GM19395 (cell line): Measurements from ENCODE around the gene MEIOC.
A peak's percentile ranks its signal among the peaks of the same experiment; 100 is the strongest.
"Not testable (repeated sequence)": the region's sequence is repeated elsewhere in the genome, so short reads cannot be mapped to it uniquely, and the experiment has no call there.

ENCODE experiments used
- ATAC-seq: cut with Tn5 transposase; IDR thresholded peaks from one replicate; pipeline ENCODE4 v1.9.1; 2021; ENCODE audit warnings: mild to moderate bottlenecking, moderate library complexity; ENCODE audit not compliant: unreplicated experiment

Gene MEIOC

DNA sequence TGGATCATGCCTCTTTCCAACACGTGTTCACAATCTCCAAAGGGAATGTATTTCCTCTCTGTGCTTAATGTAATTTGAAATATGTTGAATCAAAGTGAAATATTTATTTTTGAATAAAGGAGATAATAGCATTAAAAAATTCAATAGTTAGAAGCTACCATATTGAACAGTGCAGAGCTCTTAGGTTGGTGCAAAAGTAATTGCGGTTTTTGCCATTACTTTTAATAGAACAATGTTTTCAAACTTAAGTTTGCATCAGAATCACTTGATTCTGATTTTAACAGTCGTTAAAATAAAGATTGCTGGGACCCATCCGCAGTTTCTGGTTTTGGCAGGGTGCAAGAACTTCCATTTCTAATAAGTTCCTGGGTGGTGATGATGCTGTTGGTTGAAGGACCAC is 10.0 kb upstream of the MEIOC start:
- no peak for ATAC-seq

DNA sequence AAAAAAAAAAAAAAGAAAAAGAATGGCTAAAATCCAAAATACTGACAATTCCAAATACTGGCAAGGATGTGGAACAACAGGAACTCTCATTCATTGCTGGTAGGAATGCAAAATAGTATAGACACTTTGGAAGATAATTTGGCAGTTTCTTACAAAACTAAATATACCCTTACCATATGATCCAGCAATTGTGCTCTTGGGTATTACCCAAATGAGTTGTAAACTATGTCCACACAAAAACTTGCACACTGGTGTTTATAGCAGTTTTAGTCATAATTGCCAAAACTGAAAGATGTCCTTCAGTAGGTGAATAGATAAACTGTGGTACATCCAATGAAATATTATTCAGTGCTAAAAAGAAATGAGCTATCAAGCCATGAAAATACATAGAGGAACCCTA is 8.5 kb upstream of the MEIOC start:
- ATAC-seq, result no peak

DNA sequence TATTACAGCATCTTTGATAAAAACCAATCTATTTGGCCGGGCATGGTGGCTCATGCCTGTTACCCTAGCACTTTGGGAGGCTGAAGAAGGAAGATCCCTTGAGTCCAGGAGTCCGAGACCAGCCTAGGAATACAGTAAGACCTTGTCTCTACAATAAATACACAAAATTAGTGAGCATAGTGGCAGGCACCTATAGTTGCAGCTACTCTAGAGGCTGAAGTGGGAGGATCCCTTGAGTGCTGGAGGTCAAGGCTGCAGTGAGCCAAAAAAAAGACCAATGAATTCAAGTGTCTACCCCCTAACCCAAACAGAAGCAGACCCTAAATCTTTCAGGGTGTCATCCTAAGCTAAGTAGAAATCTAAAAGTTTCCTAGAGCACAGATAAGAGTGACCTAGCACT is 7.3 kb upstream of the MEIOC start:
- ATAC-seq, result no peak

DNA sequence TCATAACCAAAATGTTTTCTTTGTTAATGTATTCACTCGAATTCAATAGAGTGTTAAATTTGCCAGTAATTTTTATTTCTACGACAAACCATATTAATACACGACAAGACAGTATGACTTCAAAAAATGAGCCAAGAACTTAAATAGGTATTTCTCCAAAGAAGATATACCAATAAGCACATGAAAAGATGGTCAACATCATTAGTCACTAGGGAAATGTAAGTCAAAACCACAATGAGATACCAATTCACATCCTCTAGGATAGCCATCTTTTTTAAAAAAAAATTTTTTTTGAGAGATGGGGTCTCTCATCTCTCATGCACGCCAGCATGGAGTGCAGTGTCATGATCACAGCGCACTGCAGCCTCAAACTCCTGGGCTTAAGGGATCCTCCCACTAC is 5.0 kb upstream of the MEIOC start:
- ATAC-seq, result no peak

DNA sequence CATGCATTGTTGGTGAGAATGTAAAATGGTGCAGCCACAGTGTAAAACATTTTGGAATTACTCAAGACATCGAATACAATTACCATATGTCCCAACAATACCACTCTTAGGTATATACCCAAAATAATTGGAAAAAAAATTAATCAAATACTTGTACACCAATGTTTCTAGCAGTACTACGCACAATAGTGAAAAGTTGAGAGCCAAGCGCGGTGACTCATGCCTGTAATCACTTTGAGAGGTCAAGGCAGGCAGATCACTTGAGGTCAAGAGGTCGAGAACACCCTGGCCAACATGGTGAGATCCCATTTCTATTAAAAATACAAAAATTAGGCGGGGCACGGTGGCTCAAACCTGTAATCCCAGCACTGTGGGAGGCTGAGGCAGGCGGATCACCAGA is 3.5 kb upstream of the MEIOC start:
- no peak for ATAC-seq

DNA sequence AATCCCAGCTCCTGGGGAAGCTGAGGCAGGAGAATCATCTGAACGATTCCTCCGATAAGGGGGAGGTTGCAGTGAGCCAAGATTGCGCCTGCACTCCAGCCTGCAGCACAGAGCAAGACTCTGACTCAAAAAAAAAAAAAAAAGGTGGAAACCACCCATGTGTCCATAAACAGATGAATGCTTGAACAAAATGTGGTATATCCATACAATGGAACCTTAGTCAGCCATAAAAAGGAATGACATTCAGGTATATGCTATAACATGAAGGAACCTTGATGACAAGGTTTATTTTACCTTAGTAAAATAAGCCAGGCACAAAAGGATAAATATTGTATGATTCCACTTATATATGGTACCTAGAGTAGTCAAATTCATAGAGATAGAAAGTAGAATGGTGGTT is 2.9 kb upstream of the MEIOC start:
- no peak for ATAC-seq

DNA sequence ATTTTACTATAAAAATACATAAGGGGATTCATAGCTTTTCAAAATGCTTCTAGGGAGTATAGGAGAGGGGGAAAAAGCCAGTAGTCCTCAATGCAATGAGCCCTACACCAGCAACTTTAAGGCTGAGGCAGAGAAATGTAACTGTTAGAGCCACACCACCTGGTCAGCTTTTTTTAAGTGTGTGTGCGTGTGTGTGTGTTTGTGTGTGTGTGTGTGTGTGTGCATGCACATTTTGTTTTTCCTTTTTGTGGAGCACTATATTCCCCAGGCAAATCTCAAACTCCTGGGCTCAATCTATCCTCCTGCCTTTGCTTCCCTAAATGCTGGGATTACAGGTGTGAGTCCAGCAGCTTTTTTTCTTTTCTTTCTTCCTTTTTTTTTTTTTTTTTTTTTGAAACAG is 2.3 kb upstream of the MEIOC start:
- no peak for ATAC-seq

DNA sequence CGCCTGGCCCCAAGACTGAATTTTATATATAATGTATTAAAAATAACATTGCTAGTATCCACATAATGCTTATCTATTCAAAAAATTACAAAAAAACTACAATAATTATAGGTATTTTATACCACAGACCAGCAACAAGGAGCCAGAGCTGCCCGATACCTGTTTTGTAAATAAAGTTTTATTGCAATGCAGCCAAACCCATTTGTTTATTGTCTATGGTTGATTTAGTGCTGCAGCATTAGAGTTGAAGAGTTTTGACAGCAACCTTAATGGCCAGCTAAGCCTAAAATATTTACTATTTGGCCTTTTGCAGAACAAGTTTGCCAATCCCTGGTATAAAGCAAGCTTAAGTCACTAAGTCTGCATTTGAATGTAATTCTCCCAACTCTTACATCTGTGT is 5.6 kb downstream of the MEIOC start:
- ATAC-seq, result no peak

DNA sequence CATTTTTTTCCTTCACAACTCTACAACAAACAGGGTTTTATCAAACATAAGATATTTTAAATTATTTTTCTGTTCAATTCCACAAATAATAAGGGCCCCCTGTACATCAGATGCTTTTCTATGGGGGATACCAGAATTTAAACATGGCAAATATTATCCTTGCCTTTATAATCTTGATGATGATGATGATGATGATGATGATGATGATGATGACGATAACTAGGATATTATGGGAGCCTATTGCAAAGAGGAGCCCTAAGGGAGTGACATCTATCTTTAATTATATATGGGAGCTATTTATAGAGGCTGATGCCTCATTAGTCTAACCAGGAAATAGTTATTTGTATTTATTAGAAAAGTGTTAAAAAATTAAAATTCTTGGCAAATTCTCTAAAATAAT is 6.8 kb downstream of the MEIOC start:
- ATAC-seq, result no peak

DNA sequence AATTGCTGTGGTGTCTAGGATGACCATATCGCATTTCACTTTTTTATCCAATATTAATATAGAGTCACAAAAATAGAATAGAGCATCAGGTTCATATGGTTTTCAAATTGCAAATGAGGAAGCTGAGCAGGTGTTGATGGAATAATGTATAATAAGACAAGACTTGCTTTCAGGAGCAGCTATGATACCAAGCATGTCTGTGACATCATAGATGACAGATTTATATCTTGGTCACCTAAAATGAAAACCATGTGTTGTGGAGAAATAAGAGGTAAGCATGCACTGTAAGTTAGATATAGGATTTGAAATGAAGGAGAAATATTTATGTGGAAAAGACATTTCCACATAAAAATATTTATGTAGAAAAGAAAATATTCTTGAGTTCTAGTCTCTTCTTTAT is 8.6 kb downstream of the MEIOC start:
- no peak for ATAC-seq

DNA sequence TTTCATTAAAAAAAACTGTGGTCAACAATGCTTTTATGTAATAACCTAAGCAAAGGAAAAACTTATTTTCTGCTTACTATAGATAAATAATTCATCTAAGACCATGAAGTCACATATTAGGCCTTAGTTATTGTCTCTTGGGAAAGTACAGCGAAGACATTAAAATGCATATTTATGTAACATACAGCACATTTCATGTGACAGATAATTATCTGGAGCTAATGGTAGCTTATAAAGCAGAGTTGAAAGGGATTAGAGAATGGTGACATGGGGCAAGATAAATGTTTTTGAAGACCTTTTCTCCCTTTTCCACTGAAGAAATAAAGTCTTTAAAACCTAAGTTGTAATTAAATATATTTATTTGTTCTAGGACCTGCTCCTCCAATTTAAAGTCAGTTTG is 9.7 kb downstream of the MEIOC start:
- ATAC-seq, result no peak

DNA sequence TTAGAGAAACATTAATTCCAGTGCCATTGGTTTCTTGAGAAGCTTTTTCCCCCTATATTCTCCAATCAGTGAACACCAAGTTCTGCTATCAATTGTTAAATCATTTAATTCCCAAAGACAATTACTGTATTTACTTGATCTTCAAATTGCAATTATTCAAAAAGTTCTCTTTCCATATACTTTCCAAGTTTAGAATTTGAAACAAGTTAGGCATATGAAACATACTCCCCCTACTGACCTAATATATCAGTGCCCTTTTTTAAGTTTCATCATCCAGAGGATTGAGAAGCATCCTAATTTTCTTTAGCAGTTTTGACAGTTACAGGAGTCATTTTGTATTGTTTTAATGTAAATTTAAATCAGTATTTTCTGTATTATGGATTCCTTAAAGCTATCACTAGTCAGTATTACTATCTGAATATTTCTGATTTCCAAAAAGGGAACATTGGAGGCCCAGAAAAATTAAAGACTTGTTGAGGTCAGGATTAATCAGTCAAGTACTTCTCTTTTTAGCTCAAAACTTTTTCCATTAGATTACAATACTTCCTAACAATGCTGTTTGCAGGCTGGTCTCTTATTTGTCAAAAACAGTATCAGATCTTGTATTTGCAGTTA is 16.3 kb downstream of the MEIOC start:
- no peak for ATAC-seq

DNA sequence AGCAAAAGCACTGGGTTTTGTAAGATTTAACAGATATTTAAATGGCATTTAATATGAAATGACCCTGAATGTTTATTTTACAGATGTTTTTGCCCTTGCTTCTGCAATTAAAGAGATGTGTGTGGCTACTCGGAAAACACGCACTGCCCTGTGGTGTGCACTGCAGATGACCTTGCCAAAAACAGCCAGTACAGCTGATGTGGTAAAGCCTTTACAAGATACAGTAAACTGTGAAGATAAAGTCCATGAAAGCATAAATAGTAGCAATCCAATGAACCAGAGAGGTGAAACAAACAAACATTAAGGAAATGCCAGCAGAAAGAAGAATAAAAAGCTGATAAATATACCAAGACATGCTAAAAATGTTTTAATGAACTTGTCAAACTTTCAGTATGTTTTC is 17.6 kb downstream of the MEIOC start:
- ATAC-seq, result no peak

DNA sequence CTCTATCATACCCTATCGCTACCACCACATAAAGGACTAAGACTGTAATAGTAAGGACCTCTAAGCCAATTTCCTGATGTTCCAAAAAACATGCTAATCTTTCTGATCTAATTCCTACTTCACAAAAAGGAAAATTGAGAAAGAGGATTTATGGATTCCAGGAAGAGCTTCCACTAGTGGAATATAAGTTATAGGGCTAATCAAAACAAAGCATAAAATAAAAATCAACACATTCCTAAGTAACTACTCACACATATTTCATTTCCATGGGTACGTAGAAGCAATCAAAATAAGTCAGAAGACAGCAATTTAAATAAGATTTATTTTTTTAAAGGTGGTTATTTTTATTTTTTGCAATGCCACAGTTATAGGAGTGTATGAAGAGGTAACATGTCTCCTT is 20.9 kb downstream of the MEIOC start:
- ATAC-seq, result no peak

DNA sequence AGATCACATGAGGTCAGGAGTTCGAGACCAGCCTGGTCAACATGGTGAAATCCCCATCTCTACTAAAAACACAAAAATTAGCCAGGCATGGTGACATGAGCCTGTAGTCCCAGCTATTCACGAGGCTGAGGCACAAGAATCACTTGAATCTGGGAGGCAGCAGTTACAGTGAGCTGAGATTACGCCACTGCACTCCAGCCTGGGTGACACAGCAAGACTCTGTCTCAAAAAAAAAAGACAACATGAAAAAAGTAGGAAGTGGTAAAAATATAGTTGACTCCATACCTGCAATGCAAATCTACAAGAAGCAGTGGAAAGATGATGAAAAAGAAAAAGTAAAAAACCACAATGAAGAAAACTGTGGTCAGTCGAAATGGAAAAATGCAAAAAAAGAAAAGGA is 27.0 kb downstream of the MEIOC start:
- ATAC-seq, result not testable (repeated sequence)

DNA sequence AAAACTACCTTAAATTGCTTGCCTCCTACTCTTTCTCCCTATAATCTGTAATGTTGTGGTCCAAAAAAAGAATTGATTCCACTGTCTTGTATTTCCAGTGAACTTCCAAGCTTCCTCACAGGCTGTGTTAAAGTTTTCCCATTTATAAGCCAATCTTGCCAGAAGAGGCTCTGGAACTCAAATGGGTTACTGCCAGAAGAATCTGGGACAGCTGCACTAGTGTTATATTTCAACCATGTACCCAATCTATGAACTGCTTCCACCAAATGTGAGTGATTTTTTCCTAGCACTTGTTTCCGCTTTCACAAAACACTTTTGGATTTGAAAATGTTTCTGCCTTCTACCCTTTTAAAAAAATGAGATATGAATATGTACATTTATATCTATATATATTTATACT is 31.5 kb downstream of the MEIOC start:
- no peak for ATAC-seq

DNA sequence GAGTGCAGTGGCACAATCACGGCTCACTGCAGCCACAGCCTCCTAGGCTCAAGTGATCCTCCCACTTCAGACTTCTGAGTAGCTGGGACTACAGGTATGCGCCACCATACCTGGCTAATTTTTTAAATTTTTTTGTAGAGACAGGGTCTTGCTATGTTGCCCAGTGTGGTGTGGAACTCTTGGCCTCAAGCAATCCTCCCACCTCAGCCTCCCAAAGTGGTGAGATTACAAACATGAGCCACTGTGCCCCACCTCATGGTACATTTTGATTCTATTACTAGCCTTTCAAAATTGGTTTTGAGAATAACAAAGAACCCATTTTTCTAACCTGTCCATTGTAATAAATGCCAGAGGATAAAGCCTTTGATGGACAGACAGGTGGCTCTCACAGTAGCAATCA is 31.9 kb downstream of the MEIOC start:
- no peak for ATAC-seq

DNA sequence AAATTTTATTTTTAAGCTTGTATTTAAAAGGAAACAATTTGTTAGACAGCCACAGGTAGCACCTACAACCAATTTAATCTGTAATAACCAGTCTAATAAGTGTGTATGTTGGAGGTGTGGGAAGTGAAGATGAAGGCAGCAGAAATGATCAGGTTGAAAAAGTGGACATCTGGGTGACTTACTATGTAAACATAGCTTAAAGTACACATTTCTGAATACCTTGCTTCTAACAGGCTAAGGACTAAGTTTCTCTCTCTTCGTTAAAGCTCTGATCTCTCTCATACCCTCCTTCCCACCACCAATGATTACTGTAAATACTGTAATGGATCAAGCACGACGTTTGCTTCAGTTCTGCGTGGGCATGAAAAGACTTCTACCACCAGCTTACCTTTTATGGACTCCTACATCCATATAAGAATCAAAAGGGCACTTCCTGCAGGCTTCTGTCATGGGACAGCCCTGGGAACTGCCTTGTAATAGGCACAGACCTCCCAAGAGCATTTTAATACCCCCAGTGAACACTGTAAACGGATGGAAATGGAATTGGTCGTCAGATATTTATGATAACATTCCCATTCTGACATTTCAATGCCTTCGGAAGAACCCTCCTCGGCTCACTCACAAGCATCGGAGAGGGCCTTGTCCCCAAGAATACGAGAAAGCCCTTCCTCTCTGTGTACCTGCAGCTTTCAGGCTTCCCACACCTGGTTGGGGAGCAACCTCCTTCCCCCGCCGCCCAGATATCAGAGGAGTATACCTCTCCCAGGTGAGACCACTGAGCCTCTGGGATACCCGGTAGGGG is 32.6 kb downstream of the MEIOC start:
- ATAC-seq, result no peak

DNA sequence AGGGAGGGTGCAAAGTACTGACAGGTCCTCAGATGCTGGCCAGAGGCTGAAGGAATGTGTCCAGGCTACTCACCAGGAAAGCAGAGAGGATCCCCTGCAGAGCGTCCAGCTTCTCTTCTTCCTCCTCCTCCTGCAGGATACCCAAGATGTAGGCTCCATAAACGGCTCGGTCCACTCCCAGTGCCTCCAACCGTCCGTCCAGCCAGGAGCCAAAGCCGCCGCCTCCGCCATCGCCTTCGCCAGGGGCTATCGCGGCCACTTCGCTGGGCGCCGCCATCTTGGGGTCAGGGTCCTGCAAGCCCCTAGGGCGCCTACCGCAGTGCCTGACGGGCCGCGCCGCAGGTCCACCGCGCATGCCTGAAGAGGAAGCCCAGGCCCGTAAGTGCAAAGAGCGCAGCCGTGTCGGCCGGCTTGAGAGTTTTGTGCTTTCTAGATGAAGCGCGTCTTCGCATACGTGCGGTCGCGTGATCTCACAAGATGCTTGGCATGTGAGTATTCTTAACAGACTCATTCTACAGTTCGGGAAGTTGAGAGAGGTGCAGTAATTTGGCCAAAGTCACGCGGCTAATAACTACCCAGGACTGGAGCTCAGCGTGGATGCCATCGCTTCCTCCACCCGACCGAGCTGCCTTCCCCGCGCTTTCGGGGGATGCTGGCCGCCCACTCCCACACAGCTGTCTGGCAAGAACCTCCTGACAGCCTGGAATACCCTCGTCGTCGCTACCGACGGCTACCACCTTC is 33.4 kb downstream of the MEIOC start, which contains the start of gene CCDC43:
Gene CCDC43, minus strand, starts transcription at position 300 of the 741 bp plus-strand sequence. Its CDS starts 23 bp downstream, at position 277.
- peak; percentile 84 for ATAC-seq

DNA sequence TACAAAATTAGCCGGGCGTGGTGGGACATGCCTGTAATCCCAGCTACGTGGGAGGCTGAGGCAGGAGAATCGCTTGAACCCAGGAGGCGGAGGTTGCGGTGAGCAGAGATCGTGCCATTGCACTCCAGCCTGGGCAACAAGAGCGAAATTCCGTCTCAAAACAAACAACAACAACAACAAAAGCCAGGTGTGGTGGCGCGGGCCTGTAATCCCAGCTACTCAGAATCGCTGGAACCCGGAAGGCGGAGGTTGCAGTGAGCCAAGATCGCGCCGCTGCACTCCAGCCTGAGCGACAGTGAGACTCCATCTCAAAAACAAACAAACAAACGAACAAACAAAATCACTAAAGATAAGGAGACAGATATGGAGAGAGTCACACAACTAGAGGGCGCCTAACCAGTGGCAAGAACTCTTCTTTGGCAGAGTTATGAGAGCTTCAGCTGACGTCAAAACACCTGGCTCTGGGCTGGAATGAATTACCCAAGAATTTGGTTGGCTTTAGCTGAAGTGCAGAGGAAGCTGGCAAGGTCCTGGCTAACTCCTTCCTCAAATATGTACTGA is 34.6 kb downstream of the MEIOC start:
- not testable (repeated sequence) for ATAC-seq

DNA sequence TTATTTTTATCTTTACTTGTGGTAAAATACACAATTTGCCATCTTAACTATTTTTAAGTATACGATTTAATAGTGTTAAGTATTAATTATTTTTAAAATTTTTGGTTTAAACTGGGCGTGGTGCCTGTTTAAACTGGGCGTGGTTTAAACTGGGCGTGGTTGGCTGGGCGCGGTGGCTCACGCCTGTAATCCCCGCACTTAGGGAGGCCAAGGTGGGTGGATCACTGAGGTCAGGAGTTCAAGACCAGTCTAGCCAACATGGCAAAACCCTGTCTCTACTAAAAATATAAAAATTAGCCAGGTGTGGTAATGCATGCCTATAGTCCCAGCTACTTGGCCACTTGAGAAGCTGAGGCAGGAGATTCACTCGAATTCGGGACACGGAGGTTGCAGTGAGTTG is 37.3 kb downstream of the MEIOC start:
- ATAC-seq, result no peak

DNA sequence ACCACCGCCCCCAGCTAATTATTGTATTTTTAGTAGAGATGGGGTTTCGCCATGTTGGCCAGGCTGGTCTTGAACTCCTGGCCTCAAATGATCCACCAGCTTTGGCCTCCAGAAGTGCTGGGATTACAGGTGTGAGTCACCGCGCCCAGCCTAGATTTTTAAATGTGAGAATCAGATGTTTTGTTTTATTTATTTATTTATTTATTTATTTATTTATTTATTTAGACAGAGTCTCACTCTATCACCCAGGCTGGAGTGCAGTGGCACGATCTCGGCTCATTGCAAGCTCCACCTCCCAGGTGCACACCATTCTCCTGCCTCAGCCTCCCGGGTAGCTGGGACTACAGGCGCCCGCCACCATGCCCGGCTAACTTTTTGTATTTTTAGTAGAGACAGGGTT is 44.0 kb downstream of the MEIOC start:
- not testable (repeated sequence) for ATAC-seq
